Endothelial cell of umbilical vein (primary cell): ENCODE results near the gene LILRA2.
"Not testable (repeated sequence)": the region's sequence is repeated elsewhere in the genome, so short reads cannot be mapped to it uniquely, and the experiment has no call there.

Source experiments
- POLR2A ChIP-seq: IDR thresholded peaks from 2 replicates; pipeline ENCODE4 v1.6.1; 2012; ENCODE audit warnings: low read depth, mild to moderate bottlenecking, control low read depth, low read length
- POLR2AphosphoS5 ChIP-seq: IDR thresholded peaks from 2 replicates; pipeline ENCODE4 v1.6.1; 2012; ENCODE audit warnings: low read depth, mild to moderate bottlenecking, control low read depth, low read length, moderate library complexity; ENCODE audit not compliant: insufficient read depth

DNA sequence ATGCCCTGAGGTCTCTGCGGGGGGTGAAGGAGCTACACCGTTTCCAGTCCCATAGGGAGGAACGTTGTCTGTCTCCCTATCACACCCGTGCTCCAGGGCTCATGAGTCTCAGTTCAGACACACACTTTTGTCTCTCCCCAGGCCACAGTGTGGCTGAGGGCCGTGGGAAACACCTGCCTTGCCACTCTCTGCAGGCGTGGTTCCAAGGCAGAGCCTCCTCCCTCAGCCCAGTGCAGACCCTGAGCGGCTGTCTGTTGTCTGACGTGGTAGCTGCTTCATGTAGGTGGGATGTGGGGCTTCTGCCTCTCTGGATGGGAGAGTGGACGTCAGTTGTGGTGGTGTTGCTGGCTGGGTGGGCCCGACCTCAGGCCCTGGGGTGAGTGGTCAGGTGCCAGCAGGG, 50.6 kb downstream of the LILRA2 start:
- TF ChIP-seq POLR2AphosphoS5, POLR2A: not testable (repeated sequence)
